ENCODE measurements around the gene CDC14C. TPM values are rescaled to one million over a fixed set of nuclear protein-coding genes. Genes with fewer than 3 reads are reported as not detected.

The CDC14C gene
- total RNA-seq, 1 donor from 2014 or later = 0.22 TPM

DNA sequence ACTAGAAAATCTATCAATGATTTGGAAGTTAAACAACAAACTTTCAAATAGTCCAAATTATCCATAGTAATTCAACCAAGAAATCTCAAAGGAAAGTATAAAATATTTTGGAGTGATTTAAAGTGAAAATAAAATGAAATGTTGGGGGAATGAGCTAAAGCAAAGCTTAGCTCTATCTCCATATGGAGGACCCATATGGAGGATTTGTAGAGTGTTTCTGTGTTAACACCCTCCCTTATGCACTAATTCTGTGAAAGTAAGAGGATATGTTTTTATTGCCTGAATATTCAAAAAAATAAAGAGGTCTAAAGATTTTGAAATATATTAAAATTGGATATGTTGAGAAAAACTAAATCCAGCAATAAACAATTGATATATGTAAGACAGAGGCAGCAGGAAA lies 31.6 kb downstream of the CDC14C start:
- Mint-ChIP-seq H3K27ac (no peak overlapping the region), H3K36me3 (ENCODE audit: insufficient read depth) (no peaks in the 10 kb centered on the region), H3K27me3 (peaks cover 29% of the 10 kb centered on the region), H3K4me3 (ENCODE audit: low read depth) (no peak overlapping the region), H3K9me3 (ENCODE audit: low read depth) (no peaks in the 10 kb centered on the region), H3K4me1 (ENCODE audit: low read depth) (no peaks in the 10 kb centered on the region)
- TF ChIP-seq CTCF (IDR thresholded peaks at IDR 0.05; ENCODE audit: unreplicated experiment) = no peak
- DNase-seq (ENCODE audit: low spot score, unreplicated experiment) = no peak

DNA sequence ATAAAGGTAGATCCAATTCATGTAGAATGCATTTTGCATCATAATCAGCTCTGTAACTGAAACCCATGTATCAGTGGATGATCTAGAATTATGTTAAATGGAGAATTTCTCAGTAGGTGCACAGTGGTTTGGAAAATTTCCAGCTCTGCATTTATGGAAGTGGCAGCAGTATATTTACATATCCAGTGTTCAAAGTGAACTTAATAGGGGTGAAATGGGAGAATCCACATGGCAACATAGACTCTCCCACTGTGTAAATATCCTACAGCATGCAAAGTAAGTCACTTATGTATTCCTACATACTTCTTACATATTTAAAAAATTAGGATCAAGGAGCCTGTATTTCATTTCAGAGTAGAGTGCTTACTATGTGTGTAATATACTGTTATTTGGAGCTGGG lies 35.3 kb downstream of the CDC14C start:
- no peak overlapping the region for H3K27ac Mint-ChIP-seq
- no peaks in the 10 kb centered on the region for H3K9me3 Mint-ChIP-seq (ENCODE audit: low read depth)
- no peak overlapping the region for H3K4me3 Mint-ChIP-seq (ENCODE audit: low read depth)
- peaks cover 41% of the 10 kb centered on the region for H3K27me3 Mint-ChIP-seq
- H3K4me1 Mint-ChIP-seq (ENCODE audit: low read depth) = peaks cover 2% of the 10 kb centered on the region
- TF ChIP-seq CTCF (IDR thresholded peaks at IDR 0.05; ENCODE audit: unreplicated experiment) = no peak
- no peak for DNase-seq (ENCODE audit: low spot score, unreplicated experiment)
- H3K36me3 Mint-ChIP-seq (ENCODE audit: insufficient read depth) = no peaks in the 10 kb centered on the region

DNA sequence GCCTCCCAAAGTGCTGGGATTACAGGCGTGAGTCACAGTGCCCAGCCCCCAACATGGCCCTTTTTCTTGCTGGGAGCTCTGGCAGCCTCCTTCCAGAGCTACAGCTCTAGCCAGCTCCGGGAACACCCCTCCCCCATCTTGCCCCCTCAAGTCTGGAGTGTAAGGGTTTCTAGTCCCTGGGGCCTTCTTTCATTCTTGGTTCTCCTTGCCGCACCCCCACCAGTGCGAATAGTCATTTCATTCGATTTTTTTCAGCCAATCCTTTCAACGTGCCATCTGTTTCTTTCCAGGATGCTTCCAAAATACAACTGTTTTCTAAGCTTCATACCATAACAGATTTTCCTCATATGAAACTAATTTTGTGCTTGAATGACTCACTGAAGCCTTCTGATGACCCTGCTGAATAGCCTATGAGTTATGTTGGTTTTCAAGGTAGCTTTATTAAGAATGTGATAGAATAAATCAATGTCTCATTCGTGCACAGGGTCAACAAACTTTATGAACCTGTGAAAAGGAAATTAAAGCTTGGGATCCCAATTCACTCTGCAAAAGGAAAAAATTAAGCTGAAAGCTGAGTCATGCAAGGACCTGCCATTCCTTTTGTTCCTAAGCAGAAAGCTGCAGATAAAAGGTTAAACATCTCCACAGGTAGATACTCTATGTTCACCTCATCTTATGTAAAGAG lies 38.6 kb downstream of the CDC14C start:
- Mint-ChIP-seq H3K9me3 (ENCODE audit: low read depth) (no peaks in the 10 kb centered on the region), H3K27ac (no peak overlapping the region), H3K36me3 (ENCODE audit: insufficient read depth) (no peaks in the 10 kb centered on the region), H3K27me3 (peaks cover 51% of the 10 kb centered on the region), H3K4me3 (ENCODE audit: low read depth) (no peak overlapping the region), H3K4me1 (ENCODE audit: low read depth) (peaks cover 2% of the 10 kb centered on the region)
- no peak for TF ChIP-seq CTCF (IDR thresholded peaks at IDR 0.05; ENCODE audit: unreplicated experiment)
- DNase-seq (ENCODE audit: low spot score, unreplicated experiment) = no peak

- H3K27ac Mint-ChIP-seq = no peak overlapping the region
- peaks cover 2% of the 10 kb centered on the region for H3K4me1 Mint-ChIP-seq (ENCODE audit: low read depth)
- peaks cover 3% of the 10 kb centered on the region for H3K9me3 Mint-ChIP-seq (ENCODE audit: low read depth)
- no peak overlapping the region for H3K4me3 Mint-ChIP-seq (ENCODE audit: low read depth)
- DNase-seq (ENCODE audit: low spot score, unreplicated experiment) = no peak
- peaks cover 42% of the 10 kb centered on the region for H3K27me3 Mint-ChIP-seq
- no peak for TF ChIP-seq CTCF (IDR thresholded peaks at IDR 0.05; ENCODE audit: unreplicated experiment)
- no peaks in the 10 kb centered on the region for H3K36me3 Mint-ChIP-seq (ENCODE audit: insufficient read depth)
These were observed 39.7 kb downstream of the CDC14C start for GRCh38 chr7:48964074-48964473.

- Mint-ChIP-seq H3K4me1 (ENCODE audit: low read depth) (no peaks in the 10 kb centered on the region), H3K4me3 (ENCODE audit: low read depth) (no peak overlapping the region), H3K27ac (no peak overlapping the region), H3K36me3 (ENCODE audit: insufficient read depth) (no peaks in the 10 kb centered on the region), H3K9me3 (ENCODE audit: low read depth) (peaks cover 10% of the 10 kb centered on the region), H3K27me3 (peaks cover 6% of the 10 kb centered on the region)
- no peak for DNase-seq (ENCODE audit: low spot score, unreplicated experiment)
- TF ChIP-seq CTCF (IDR thresholded peaks at IDR 0.05; ENCODE audit: unreplicated experiment) = no peak
These were observed 46.8 kb downstream of the CDC14C start for GRCh38 chr7:48971173-48971572.
